Common myeloid progenitor, CD34-positive (primary cell): Measurements from ENCODE around the gene KCNJ18.
"Not testable (repeated sequence)": the region's sequence is repeated elsewhere in the genome, so short reads cannot be mapped to it uniquely, and the experiment has no call there.

ENCODE experiments used
- CTCF ChIA-PET: fragments of 350-600 bp; sonication (Branson Sonifier 250); formaldehyde crosslinking; loops from one replicate; lab custom pipeline; 2021; ENCODE audit warnings: antibody characterized with exemption; lab: Charles Lee
- POLR2A ChIA-PET: fragments of 350-600 bp; sonication (Branson Sonifier 250); formaldehyde crosslinking; loops from one replicate; lab custom pipeline; 2021; ENCODE audit warnings: antibody characterized with exemption; lab: Charles Lee
- DNase-seq, 3 donors: peaks; one replicate each; pipeline versions ENCODE4 v3.0.0 to v3.0.0-alpha.2; 2013
- H3K27ac ChIP-seq, 2 experiments: 1 replicate in 1 of 2; 2 replicates in 1 of 2; pipeline ENCODE4 v1.7.0; 2013; ENCODE audit warnings: inconsistent platforms in 2 of 2, low read length in 2 of 2, mild to moderate bottlenecking in 2 of 2, low read depth in 1 of 2, moderate library complexity in 1 of 2; ENCODE audit not compliant: severe bottlenecking in 2 of 2, insufficient read depth in 1 of 2, poor library complexity in 1 of 2
- H3K27me3 ChIP-seq, 5 experiments: replicated peaks in 2 of 5; 1 replicate in 3 of 5; 2 replicates in 2 of 5; pipeline versions ENCODE4 v1.6.1 to v1.7.0; 2013; ENCODE audit warnings: low read length in 4 of 5, mild to moderate bottlenecking in 2 of 5, moderate library complexity in 2 of 5, inconsistent platforms in 1 of 5; ENCODE audit not compliant: insufficient read depth in 5 of 5, control insufficient read depth in 4 of 5
- H3K36me3 ChIP-seq, 4 experiments: 1 replicate in 2 of 4; 2 replicates in 2 of 4; pipeline versions ENCODE4 v1.6.1 to v1.7.0; 2013; ENCODE audit warnings: low read length in 3 of 4, control low read depth in 1 of 4, mild to moderate bottlenecking in 1 of 4; ENCODE audit not compliant: control insufficient read depth in 4 of 4, insufficient read depth in 4 of 4
- H3K4me1 ChIP-seq, 4 experiments: 1 replicate in 3 of 4; 2 replicates in 1 of 4; pipeline versions ENCODE4 v1.6.1 to v1.7.1; 2013; ENCODE audit warnings: low read length in 3 of 4, mild to moderate bottlenecking in 3 of 4, control low read depth in 1 of 4, inconsistent platforms in 1 of 4, moderate library complexity in 1 of 4; ENCODE audit not compliant: control insufficient read depth in 4 of 4, insufficient read depth in 4 of 4; ENCODE audit errors: control extremely low read depth in 1 of 4
- H3K4me3 ChIP-seq, 7 experiments: 1 replicate in 4 of 7; 2 replicates in 3 of 7; pipeline versions ENCODE4 v1.5.1 to v1.7.0; 2013; ENCODE audit warnings: mild to moderate bottlenecking in 7 of 7, low read length in 6 of 7, moderate library complexity in 6 of 7, inconsistent platforms in 2 of 7, low read depth in 2 of 7, control low read depth in 1 of 7; ENCODE audit not compliant: insufficient read depth in 4 of 7, control insufficient read depth in 1 of 7; ENCODE audit errors: extremely low read depth in 1 of 7
- H3K9me3 ChIP-seq, 5 experiments: 1 replicate in 4 of 5; 2 replicates in 1 of 5; pipeline versions ENCODE4 v1.6.1 to v1.7.1; 2013; ENCODE audit warnings: low read length in 4 of 5, mild to moderate bottlenecking in 2 of 5, inconsistent platforms in 1 of 5, low read depth in 1 of 5, moderate library complexity in 1 of 5; ENCODE audit not compliant: control insufficient read depth in 4 of 5, insufficient read depth in 2 of 5; ENCODE audit errors: control extremely low read depth in 1 of 5
- WGBS: methylation state at CpG from one replicate; pipeline ENCODE4 v1.1.5; 2013; ENCODE audit not compliant: insufficient coverage; 5-methylcytosine and 5-hydroxymethylcytosine counted together

The KCNJ18 gene

DNA sequence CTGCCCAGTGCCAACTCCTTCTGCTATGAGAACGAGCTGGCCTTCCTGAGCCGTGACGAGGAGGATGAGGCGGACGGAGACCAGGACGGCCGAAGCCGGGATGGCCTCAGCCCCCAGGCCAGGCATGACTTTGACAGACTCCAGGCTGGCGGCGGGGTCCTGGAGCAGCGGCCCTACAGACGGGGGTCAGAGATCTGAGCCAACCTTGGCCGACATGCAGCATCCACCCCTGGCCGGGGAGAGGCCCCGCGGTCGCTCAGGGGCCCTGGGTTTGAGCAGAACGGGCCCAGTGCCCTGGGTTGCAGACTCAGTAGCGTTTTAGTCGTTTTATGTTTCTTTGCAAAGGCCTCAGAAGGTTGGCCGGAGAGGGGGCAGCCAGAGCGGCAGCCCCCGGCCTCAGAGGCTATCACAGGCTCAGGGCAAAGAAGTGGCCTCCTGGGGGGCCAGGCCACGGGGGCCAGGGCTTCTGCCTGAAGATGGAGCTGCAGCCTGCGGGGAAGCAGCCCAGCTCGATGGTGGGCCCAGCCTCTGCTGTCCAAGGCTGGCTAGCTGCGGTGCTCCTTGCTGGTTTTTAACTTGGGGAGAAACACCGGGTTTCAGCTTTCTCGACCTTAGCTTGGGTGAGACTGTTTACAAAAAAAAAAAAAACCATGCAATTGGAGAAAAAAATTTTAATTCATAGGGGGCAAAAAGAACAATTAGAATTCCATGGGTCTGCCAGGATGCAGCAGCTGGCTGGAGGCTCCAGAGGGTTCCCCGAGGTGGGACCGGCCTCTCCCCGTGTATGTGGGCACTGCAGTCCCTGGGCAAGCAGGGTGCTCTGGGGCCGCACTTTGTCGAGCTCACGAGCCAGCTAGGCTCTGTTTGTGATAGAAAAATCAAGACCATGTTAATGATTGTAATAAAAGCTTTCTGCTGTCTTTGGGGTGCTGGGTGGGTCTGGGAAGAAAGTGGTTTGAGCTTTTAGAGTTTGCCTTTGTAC lies 11.9 kb downstream of the KCNJ18 start:
- H3K36me3 ChIP-seq, H3K27ac ChIP-seq, POLR2A ChIA-PET, H3K27me3 ChIP-seq, H3K4me3 ChIP-seq, CTCF ChIA-PET, H3K4me1 ChIP-seq, DNase-seq: not testable (repeated sequence)
- 89% methylated on average over 11 of the region's 35 CpGs for WGBS
- peaks cover 0 to 19% (median 0%) of the 10 kb centered on the region in 5 experiments for H3K9me3 ChIP-seq

DNA sequence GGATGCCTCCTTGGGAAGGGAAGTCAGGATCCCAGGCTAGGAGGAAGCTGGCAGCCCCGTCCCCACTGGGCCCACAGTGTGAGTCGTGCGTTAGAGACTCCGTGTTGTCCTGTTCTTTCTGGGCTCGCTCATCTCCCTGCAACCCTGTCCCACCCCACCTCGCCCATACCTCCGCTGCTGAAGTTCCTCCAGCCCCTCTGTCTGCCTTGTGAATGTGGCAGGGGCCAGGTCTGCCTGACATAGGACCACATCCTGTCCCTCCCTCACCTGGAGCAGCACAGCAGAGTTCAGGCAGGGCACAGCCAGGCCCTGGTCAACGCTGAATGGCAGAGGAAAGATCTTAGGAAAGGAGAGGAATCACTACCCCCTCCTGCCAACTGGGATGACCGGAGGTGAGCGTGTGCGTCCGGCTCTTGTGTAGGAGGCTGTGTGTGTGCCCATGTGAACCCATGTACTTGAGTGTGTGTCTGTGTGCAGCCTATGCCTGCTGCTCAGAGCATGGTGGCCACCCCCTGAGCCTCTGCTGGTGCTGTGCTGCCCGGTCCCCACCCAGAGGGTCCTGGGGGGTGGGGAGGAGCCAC lies 12.8 kb downstream of the KCNJ18 start:
- WGBS = 84% methylated on average over 13 of the region's 13 CpGs

DNA sequence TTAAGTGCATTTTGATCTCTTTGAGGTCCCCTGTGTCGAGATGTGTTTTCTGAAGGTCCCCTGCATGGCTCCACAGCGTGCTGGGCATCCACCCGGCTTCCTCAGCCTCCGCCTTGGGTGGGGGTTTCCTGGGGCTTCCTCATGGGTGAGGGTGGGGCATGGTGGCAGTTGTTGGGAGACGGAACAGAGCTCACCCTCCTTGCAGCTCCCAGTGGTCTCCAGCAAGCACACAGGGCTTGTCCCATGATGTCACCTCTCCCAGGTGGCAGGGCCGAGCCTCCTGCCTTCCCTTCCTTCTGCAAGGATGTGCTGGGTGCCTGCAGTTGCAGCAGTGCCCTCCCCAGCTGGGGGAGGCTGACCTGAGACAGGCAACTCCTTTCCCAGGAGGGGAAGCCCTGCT lies 13.4 kb downstream of the KCNJ18 start:
- H3K27ac ChIP-seq, H3K27me3 ChIP-seq, H3K4me1 ChIP-seq, POLR2A ChIA-PET, H3K36me3 ChIP-seq, DNase-seq, CTCF ChIA-PET, H3K4me3 ChIP-seq: not testable (repeated sequence)
- 91% methylated on average over 4 of the region's 6 CpGs for WGBS
- peaks cover 0 to 20% (median 0%) of the 10 kb centered on the region in 5 experiments for H3K9me3 ChIP-seq

More for the DNA sequence above, 12.8 kb downstream of the KCNJ18 start:
- peaks cover 0 to 20% (median 0%) of the 10 kb centered on the region in 5 experiments for H3K9me3 ChIP-seq
- DNase-seq = no peak
- H3K4me1 ChIP-seq = no peaks in the 10 kb centered on the region
- no peaks in the 10 kb centered on the region for H3K36me3 ChIP-seq
- POLR2A ChIA-PET = no interaction called here
- H3K27ac ChIP-seq = no peak overlapping the region
- no peaks in the 10 kb centered on the region for H3K27me3 ChIP-seq
- CTCF ChIA-PET = no interaction called here
- no peak overlapping the region for H3K4me3 ChIP-seq

DNA sequence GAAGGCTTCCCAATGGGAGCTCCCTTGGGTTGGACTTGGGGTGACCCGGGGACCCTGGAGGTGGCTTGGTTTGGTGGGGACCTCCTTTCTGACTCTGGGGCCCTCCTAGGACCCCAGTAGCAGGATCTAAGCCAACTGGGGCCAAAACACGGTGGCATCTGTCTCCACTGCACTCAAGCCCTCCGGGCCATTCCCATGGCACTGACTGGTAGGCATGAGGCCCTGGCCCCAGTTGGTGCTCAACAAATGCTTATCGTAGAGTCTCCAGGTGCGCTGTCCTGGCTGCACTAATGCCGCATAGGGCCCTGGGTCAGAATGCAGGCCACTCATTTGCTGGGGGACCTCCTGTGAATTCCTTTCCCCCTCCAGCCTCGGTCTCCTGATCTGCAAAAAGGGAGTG lies 14.2 kb downstream of the KCNJ18 start:
- H3K4me1 ChIP-seq, H3K27ac ChIP-seq, DNase-seq, H3K27me3 ChIP-seq, H3K4me3 ChIP-seq, CTCF ChIA-PET, POLR2A ChIA-PET, H3K36me3 ChIP-seq: not testable (repeated sequence)
- H3K9me3 ChIP-seq = peaks cover 0 to 20% (median 0%) of the 10 kb centered on the region in 5 experiments
- 73% methylated on average over 4 of the region's 7 CpGs for WGBS

DNA sequence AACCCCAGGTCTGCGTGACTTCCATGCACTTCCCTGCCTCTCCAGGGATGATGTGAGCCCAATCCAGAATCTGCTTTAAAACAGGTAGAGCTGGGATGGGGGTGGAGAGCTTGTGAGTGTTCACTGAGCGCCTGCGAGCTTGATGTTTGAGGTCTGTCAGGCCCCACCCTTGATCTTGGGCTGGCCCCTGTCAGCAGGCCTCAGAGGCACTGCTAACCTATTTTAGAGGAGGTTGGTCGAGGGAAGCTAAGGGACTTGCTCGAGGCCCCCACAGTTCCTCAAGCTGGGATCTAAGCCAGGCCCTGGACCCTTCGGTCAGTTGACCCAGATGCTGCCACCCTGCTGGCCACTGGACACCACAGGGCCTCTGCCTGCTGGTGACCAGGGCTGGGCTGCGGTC lies 14.8 kb downstream of the KCNJ18 start:
- H3K27me3 ChIP-seq, POLR2A ChIA-PET, CTCF ChIA-PET, H3K4me1 ChIP-seq, DNase-seq, H3K36me3 ChIP-seq, H3K27ac ChIP-seq, H3K4me3 ChIP-seq: not testable (repeated sequence)
- peaks cover 0 to 20% (median 0%) of the 10 kb centered on the region in 5 experiments for H3K9me3 ChIP-seq
- WGBS = 98% methylated on average over 6 of the region's 7 CpGs

DNA sequence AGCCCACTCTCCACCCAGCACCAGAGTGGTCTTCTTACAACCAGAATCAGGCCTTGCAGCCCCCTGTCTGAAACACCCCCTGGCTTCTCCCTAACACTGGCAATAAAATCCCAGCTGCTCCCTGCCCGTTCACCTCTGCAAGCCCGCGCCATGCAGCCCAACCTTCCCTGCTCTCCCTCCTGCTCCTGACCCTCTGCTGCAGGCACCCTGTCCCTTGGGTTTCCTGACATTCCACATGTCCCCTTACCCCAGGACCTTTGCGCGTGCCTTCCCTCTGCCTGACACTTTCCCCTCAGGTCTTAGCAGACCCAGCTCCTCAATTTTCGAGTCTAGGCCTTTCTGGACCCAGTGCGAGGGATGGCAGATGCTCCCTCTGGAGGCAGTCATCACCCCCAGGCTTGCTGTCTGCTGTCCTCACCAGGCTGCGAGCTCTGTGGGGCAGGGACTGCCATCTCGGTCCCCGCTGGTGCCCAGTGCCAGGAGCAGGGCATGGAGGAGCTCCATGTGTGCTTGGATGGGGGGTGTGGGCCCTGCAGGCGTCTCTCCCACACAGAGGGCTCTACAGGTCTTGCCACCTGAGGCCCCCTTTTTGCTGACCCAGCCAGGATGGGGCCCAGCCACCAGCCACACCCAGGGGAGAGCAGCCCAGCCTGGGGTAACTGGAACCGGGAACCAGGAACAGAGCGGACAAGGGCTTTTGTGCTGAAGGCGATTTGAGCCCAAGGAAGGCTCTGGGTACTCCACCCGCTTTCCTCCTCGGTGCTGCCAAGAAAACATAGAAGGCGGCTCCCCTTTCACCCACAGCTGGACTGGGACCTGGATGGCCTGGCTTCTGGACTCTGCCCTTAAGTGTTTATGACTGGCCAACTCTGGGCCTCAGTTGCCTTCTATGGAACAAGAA lies 15.6 kb downstream of the KCNJ18 start:
- 88% methylated on average over 11 of the region's 17 CpGs for WGBS
- CTCF ChIA-PET, H3K27ac ChIP-seq, H3K36me3 ChIP-seq, DNase-seq, H3K27me3 ChIP-seq, H3K4me1 ChIP-seq, POLR2A ChIA-PET, H3K4me3 ChIP-seq: not testable (repeated sequence)
- H3K9me3 ChIP-seq = peaks cover 0 to 20% (median 0%) of the 10 kb centered on the region in 5 experiments
